Stimulated activated CD4-positive, alpha-beta T cell treated with anti-CD3 and anti-CD28 coated beads, Interleukin-1b, Interleukin-23, amount 100 ng/mL, for 4 hours (primary cell): Measurements from ENCODE around the gene SLC44A3.

Experiments
- DNase-seq, 2 donors: peaks; one replicate each; pipeline ENCODE4 v3.0.0-alpha.2; 2020; ENCODE audit warnings: low read depth in 2 of 2

Gene SLC44A3

DNA sequence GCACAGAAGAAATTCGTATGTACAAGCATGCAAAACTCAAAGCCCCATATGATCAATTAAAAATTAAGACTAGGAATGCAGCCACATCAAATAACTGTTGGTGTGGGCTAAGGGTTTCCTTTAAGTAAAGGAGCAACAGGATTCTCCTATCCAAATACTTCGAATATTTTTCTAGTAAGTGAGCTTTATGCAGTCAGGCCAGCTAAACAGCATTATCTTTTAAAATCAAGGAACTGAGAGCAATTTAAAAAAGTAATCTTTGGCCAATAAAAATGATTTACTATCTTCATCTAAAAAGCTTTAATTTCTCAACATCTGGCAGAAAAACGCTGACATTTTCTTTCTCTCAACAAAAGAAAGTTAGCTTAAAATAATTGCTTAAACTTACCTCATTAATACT, 87.0 kb downstream of the SLC44A3 start:
- no peak for DNase-seq

DNA sequence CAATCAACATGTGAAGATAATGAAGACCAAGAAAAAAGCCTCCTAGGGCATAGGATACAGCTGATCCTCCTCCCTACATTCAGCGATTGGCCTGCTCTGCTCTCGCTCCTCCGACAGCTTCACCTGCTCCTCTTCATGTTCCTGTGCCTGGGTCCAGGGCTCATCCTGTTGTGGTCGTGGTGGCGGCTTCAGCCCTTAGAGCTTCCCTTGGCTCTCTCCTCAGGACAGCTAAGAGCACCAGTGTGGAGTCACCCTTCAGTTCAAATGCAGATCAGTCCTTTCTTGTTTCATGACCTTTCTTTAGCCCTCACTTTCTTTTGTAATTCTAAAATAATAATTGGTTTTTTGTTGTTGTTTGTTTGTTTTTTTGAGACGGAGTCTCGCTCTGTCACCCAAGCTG, 88.0 kb downstream of the SLC44A3 start:
- no peak for DNase-seq

- DNase-seq: no peak
Measured at GRCh38 chr1:94908965-94909364, 88.8 kb downstream of the SLC44A3 start.

DNA sequence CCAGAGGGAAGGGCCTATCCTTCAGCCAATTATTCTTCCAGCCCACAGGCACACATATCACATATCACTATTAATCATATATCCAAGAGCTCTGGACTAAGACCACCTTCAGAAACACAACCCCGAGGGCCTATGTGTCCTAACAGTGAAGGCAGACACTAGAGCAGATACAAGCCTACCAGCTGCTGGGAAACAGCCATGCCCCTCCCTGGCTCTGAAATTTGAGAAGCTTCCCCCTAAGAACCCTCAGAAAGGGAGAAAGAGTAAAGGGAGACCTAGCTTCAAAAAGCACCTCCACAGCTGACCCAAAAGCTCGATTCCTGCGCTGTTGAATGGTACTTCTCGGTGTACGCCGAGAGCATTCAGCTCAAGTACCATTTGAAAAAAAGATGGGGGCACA, 89.3 kb downstream of the SLC44A3 start:
- no peak for DNase-seq

GRCh38 chr1:94912263-94913184, 92.4 kb downstream of the SLC44A3 start:
- no peak for DNase-seq

GRCh38 chr1:94917251-94917650, 97.1 kb downstream of the SLC44A3 start:
- no peak for DNase-seq

DNA sequence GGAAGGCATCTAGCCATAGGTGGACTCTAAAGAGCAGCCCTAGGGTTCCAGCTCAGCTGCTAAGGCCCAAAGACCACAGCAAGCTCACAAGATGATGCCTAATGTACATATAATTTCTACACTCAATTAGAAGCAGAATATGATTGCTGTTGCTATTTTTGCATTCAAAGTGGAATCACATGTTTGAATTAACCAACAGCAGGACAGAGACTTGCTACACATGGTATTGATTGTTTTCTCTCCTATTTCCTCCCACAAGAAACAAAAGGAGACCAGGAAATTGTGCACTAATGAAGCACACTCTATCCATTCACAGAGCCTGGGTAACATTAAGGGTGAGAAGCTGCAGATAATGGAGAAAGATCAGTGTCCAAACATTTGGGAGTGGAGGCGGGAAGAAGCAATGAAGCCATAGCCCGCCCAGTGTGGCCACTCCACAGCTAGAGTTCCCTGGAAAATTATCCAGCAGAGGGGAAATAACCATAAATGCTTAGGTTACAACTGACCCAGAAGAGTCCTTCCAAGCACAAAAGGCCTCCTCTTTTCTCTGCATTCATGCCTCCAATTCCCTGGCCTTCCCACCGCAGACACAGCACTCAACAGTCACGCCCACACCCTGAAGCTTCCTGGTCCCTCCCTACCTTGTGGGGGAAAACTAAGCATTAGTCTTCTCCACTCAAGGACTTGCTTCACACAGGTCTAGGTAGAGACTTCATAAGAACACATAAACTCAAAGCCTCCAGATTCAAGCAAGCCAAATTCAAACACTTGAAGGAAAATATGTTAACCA, 99.3 kb downstream of the SLC44A3 start:
- no peak for DNase-seq

GRCh38 chr1:94920061-94920460, 99.9 kb downstream of the SLC44A3 start:
- DNase-seq: no peak

DNA sequence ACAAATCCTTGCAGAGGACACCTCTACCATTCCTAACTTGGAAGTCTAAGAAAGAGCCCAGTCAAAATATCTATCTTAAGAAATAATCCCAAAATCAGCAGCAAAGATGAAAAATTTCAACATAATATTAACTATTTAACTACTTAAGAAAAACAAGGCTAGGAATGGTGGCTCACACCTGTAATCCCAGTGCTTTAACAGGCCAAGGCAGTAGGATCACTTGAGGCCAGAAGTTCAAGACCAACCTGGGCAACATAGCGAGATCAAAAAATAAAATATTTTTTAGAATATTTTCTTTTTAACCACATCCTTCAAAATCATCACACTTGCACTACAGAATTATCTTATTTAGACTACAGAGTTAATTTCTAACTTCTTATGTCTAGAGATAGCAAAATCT, 101.8 kb downstream of the SLC44A3 start:
- DNase-seq: no peak

DNA sequence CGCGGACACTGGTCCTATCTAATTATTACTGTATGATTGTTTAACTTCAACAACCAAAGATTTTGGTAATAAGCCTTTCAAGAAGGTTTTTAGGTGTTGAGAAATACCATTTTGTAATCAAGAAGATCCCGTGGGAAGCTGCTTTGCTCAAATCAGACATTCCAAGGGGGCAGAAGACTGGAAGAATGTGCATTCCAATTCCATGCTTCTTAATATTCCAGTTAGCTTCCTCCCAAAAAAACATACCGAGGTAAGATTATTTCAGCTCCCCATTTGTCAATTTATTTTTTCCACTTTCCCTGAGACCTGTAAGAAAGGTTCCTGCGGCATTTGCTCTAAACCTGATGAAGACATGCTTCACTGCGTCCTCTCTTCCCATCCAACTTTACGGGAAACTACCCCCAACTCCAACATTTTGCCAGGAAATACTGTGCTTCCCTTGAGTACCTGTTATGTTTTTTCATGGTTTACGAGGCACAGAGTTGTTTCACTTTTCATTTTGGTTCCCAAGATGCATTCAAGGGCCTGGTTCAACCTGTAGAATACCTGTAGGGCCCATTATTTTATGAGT, 102.7 kb downstream of the SLC44A3 start:
- no peak for DNase-seq

DNA sequence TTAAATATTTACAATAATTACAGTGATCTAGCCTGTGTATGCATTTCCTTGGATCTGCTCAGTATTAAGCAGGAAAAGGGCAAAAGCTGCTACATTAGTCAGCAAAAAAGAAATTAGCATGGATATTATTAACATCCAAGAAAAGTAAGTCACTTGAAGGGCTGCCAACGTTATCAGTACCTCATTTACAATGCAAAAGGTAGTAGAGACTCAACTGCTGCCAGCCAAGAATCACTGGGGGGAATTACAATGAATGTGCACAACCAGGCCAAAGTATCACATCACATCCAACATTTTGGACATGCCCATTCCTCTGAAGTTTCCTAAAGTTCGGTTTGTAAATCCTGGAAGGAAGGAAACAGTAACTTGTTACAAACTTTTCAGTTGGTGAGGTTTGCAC, 104.8 kb downstream of the SLC44A3 start:
- DNase-seq: no peak

DNA sequence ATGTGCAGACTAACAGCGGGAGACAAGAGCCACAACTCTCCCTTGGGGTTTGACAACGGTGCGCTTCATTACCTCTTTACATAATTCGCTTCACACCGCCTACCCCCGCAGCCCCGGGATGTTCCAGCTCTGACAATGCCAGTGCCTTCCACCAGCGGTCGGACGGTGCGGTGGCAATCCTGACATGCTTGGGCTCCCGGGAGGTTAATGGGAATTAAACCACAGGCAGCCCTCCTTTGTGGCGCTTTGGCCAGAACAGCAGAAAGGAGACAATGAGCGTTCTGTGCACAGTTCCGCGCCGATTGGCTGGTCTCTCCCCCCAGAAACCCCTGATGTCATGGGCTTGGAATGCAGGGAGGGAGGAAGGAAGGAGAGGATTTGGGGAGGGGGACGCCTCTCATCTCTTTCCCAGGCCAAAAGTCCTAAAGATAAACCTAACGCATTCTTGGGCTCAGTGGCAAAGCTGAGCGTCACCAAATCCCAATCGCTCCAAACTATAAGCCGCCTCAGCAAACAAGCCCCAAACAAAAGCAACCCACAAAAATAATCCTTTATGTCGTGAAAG, 105.5 kb downstream of the SLC44A3 start:
- DNase-seq: no peak

GRCh38 chr1:94926126-94926914, 106.2 kb downstream of the SLC44A3 start:
- peak in 1 of 2 donors; percentile 14 for DNase-seq

DNA sequence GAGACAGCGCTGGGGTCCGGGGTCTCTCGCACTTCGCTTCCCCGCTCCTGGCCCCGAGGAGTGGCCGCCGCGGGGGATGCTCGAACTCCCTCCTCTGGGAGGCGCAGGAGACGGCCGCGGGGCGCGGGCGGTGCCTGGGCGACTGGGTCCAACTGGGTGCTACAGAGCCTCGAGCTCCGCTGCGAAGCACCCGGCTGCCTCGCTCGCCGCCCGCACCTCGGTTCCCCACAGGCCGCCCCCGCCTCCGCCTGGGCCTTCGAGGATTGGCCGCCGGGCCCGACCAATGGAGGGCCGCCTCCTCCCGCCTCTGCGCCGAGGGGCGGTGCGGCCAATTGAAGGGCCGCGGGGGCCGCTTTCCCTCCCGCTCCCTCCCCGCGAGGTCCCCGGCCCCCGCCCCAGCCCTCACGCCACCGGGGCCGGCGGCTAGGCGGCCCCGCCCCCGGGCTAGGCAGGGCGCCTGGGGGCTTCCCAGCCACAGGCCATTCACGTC, 106.8 kb downstream of the SLC44A3 start, which contains the start of gene CNN3:
Gene CNN3 (minus strand): TSS at position 196 of the 490 bp plus-strand sequence. CDS start 216 bp downstream, outside the sequence.
- DNase-seq: peak; percentile 56 to 67

GRCh38 chr1:94927405-94928175, 107.4 kb downstream of the SLC44A3 start:
- no peak for DNase-seq

DNA sequence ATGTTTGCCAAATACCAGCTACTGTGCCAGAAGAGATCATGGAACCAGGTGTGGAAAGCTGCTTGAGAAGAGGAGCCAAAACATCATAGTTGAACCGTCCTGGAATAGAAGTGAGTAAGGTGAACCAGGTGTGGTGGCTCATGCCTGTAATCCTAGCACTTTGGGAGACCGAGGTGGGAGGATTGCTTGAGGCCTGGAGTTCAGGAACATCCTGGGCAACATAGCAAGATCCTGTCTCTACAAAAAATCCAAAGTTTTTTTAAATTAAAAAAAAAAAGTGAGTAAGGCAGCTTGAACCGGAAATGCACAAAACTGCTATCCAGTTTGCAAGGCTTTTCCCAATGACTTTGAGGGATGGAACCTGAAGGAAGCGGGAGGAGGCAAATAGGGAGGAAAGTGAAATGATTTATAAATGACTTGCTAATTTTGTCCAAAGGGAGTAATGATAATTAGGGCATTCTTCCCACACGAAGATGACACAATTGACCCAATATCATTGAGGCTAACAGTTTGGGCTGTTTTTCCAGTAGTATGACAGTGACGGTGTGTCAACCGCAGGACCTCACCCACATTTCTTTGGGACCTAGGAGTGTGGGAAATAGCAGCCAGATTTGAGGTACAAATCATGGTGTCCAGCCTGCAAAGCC, 108.3 kb downstream of the SLC44A3 start:
- no peak for DNase-seq

- no peak for DNase-seq
Measured at GRCh38 chr1:94929351-94930217, 109.4 kb downstream of the SLC44A3 start.

GRCh38 chr1:94931254-94931841, 111.2 kb downstream of the SLC44A3 start:
- no peak for DNase-seq
